Smooth muscle cell (in vitro differentiated cells): ENCODE measurements around the gene DYNC2H1. TPM values are rescaled to one million over a fixed set of nuclear protein-coding genes. Genes with fewer than 3 reads are reported as not detected.

ENCODE experiments used
- DNase-seq: peaks from one replicate; lab custom pipeline; 2025; ENCODE audit not compliant: unreplicated experiment; lab: John Stamatoyannopoulos, UW
- H2AFZ ChIP-seq: fragments of 200-600 bp; sonication (generic); 2 replicates; pipeline ENCODE4 v1.6.0; 2016; ENCODE audit warnings: antibody characterized with exemption, low read depth, mild to moderate bottlenecking
- H3F3A ChIP-seq: fragments of 200-600 bp; sonication (generic); 2 replicates; pipeline ENCODE4 v1.6.0; 2017; ENCODE audit warnings: antibody characterized with exemption, low read depth
- H3K27ac ChIP-seq: fragments of 200-600 bp; sonication (generic); 2 replicates; pipeline ENCODE4 v1.5.1; 2016; ENCODE audit warnings: low read depth, mild to moderate bottlenecking
- H3K27me3 ChIP-seq: fragments of 200-600 bp; sonication (generic); 2 replicates; pipeline ENCODE4 v1.6.1; 2016; ENCODE audit warnings: low read depth, mild to moderate bottlenecking
- H3K36me3 ChIP-seq: fragments of 200-600 bp; sonication (generic); 2 replicates; pipeline ENCODE4 v1.5.1; 2016; ENCODE audit warnings: low read depth
- H3K4me1 ChIP-seq: fragments of 200-600 bp; sonication (generic); 2 replicates; pipeline ENCODE4 v1.5.1; 2016; ENCODE audit warnings: low read depth
- H3K4me2 ChIP-seq: fragments of 200-600 bp; sonication (generic); 2 replicates; pipeline ENCODE4 v1.6.0; 2016; ENCODE audit warnings: mild to moderate bottlenecking
- H3K4me3 ChIP-seq: fragments of 200-600 bp; sonication (generic); 2 replicates; pipeline ENCODE4 v1.5.1; 2016; ENCODE audit warnings: mild to moderate bottlenecking
- H3K79me2 ChIP-seq: fragments of 200-600 bp; sonication (generic); 2 replicates; pipeline ENCODE4 v1.6.0; 2016; ENCODE audit warnings: low read depth, mild to moderate bottlenecking
- H3K9ac ChIP-seq: fragments of 200-600 bp; sonication (generic); 2 replicates; pipeline ENCODE4 v1.6.0; 2016; ENCODE audit warnings: low read depth
- H3K9me3 ChIP-seq: fragments of 200-600 bp; sonication (generic); replicated peaks from 2 replicates; pipeline ENCODE4 v1.5.1; 2016; ENCODE audit warnings: low read depth
- H4K20me1 ChIP-seq: fragments of 200-600 bp; sonication (generic); 2 replicates; pipeline ENCODE4 v1.6.0; 2016; ENCODE audit warnings: low read depth
- WGBS: methylation state at CpG from one replicate; pipeline ENCODE4 v1.1.7; 2016; ENCODE audit warnings: low lambda C conversion rate; 5-methylcytosine and 5-hydroxymethylcytosine counted together
- polyA plus RNA-seq: library from polyadenylated mRNA; unstranded; fragments of >200 nt; fragmentation: Nextera tagmentation; extraction: Ambion mirVana; gene quantifications from 2 replicates; pipeline ENCODE4 v1.2.1, GENCODE V29; 2016
- total RNA-seq: library from RNA; depleted of rRNA; stranded (reverse); fragments of >200 nt; gene quantifications from 2 replicates; pipeline ENCODE4 v1.2.3, GENCODE V29; 2014
- TF ChIP-seq, protein P1 (sequence below): fragments of 200-600 bp; sonication (generic); IDR thresholded peaks from 2 replicates; pipeline ENCODE4 v1.5.1; 2017; ENCODE audit warnings: borderline replicate concordance, mild to moderate bottlenecking, antibody characterized with exemption; ENCODE audit not compliant: insufficient read depth, poor library complexity, severe bottlenecking

Gene DYNC2H1
- total and polyA plus RNA-seq, 2 experiments from 2014 or later: 2.3 to 10.8 TPM

DNA sequence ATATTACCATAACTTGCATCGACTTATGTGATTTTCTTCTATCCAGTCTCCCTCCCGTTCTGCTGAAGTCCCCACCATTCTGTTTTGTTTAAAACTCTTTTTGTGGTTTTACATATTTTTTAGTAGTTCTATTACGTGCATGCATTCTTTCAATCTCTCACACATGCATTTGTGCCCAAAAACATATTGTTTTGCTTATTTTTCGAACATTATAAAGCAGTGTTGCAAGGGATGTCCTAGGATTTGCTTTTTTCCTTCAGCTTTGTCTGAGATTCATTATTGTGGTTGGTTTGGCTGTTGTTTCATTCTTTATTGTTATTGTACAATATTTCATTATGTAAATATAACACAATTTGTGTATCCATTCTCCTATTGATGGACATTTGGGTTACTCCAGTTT lies 235.7 kb downstream of the DYNC2H1 start:
- Histone ChIP-seq H3K27ac (no peak overlapping the region), H3K27me3 (no peaks in the 10 kb centered on the region), H3K36me3 (no peaks in the 10 kb centered on the region), H3K4me3 (no peak overlapping the region), H2AFZ (no peak overlapping the region), H3K4me1 (no peaks in the 10 kb centered on the region), H3K9me3 (no peaks in the 10 kb centered on the region), H3F3A (no peaks in the 10 kb centered on the region), H4K20me1 (no peaks in the 10 kb centered on the region), H3K79me2 (no peaks in the 10 kb centered on the region), H3K4me2 (no peak overlapping the region), H3K9ac (no peak overlapping the region)
- TF ChIP-seq, protein P1, sequence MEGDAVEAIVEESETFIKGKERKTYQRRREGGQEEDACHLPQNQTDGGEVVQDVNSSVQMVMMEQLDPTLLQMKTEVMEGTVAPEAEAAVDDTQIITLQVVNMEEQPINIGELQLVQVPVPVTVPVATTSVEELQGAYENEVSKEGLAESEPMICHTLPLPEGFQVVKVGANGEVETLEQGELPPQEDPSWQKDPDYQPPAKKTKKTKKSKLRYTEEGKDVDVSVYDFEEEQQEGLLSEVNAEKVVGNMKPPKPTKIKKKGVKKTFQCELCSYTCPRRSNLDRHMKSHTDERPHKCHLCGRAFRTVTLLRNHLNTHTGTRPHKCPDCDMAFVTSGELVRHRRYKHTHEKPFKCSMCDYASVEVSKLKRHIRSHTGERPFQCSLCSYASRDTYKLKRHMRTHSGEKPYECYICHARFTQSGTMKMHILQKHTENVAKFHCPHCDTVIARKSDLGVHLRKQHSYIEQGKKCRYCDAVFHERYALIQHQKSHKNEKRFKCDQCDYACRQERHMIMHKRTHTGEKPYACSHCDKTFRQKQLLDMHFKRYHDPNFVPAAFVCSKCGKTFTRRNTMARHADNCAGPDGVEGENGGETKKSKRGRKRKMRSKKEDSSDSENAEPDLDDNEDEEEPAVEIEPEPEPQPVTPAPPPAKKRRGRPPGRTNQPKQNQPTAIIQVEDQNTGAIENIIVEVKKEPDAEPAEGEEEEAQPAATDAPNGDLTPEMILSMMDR: no peak
- WGBS: 51% methylated on average over 4 of the region's 4 CpGs
- DNase-seq: no peak

DNA sequence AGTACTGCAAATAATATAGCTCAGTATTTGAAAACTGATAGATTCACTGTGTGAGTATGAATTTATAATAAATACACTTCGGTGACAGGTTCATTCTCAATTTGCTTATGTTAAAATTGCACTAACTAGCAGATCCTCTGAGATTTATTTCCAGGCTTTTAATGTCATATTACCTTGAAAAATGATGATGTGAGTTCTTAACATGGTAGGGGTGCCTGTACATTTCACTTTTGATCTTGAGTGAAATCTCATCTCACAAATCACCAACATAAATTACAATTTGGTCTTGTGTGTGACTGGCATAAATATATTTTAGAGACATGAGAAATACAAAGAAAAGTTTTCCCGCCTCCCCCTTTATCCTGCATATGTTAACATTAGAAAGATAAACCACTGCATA lies 240.4 kb downstream of the DYNC2H1 start:
- Histone ChIP-seq H4K20me1 (no peaks in the 10 kb centered on the region), H3K27ac (no peak overlapping the region), H3F3A (no peaks in the 10 kb centered on the region), H3K27me3 (no peaks in the 10 kb centered on the region), H2AFZ (no peak overlapping the region), H3K79me2 (no peaks in the 10 kb centered on the region), H3K4me2 (no peak overlapping the region), H3K4me1 (no peaks in the 10 kb centered on the region), H3K4me3 (no peak overlapping the region), H3K36me3 (no peaks in the 10 kb centered on the region), H3K9ac (no peak overlapping the region), H3K9me3 (no peaks in the 10 kb centered on the region)
- no peak for DNase-seq
- 95% methylated on average over 2 of the region's 2 CpGs for WGBS
- TF ChIP-seq, protein P1: no peak

DNA sequence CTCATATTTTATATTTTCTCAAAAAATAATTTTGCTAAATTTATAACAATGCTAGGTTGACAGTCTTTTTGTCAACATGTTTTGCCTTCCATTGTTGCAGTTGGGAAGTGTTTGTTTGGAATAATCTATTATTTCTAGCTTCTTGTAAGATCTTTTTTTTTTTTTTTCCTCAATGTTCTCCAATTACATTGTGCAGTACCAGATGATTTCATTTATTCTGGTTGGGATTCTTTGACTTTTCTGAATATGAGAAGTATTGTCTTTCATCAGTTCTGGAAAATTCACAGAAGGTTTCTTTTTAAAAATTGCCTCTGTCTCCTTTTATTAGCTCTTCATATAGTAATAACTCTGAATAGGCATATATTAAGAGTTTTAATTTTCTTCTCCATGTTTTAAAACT lies 245.4 kb downstream of the DYNC2H1 start:
- Histone ChIP-seq H3K4me3 (no peak overlapping the region), H3K4me1 (no peaks in the 10 kb centered on the region), H3K9ac (no peak overlapping the region), H3K27ac (no peak overlapping the region), H3K9me3 (no peaks in the 10 kb centered on the region), H4K20me1 (no peaks in the 10 kb centered on the region), H3K27me3 (no peaks in the 10 kb centered on the region), H3K79me2 (no peaks in the 10 kb centered on the region), H3K36me3 (no peaks in the 10 kb centered on the region), H3F3A (no peaks in the 10 kb centered on the region), H2AFZ (no peak overlapping the region), H3K4me2 (no peak overlapping the region)
- no peak for DNase-seq
- TF ChIP-seq, protein P1: no peak

DNA sequence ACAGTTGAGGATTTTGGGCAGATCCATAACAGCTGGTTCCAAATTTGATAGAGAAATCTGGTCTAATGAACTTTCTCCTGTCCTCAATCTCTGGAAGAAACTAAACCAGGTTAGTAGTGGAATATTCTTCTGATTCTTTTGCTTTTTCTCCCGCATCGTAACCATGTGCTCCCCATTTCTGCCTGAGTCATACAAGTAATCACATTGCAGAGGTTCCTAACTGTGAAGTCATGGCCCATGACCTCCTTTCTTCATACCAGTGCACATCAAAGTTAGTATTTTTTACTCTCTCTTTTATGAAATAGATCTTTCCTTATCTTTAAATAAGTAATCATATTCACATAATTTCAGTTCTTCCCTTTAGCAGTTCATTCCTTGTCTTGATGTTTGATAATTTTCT lies 249.0 kb downstream of the DYNC2H1 start:
- Histone ChIP-seq H3K27ac (no peak overlapping the region), H3K36me3 (no peaks in the 10 kb centered on the region), H4K20me1 (no peaks in the 10 kb centered on the region), H3K9ac (no peak overlapping the region), H3K4me2 (no peak overlapping the region), H3K4me3 (no peak overlapping the region), H3K9me3 (no peaks in the 10 kb centered on the region), H3K4me1 (no peaks in the 10 kb centered on the region), H3K27me3 (no peaks in the 10 kb centered on the region), H2AFZ (no peak overlapping the region), H3K79me2 (no peaks in the 10 kb centered on the region), H3F3A (no peaks in the 10 kb centered on the region)
- TF ChIP-seq, protein P1: no peak
- 72% methylated on average over 2 of the region's 2 CpGs for WGBS
- no peak for DNase-seq
